K562 (cell line): ENCODE measurements around the gene TMEM217. TPM values are rescaled to one million over a fixed set of nuclear protein-coding genes. Genes with fewer than 3 reads are reported as not detected.

Source experiments
- ARID2 ChIP-seq: fragments of 450-650 bp; IDR thresholded peaks from 2 replicates; pipeline ENCODE4 v1.6.1; 2017; ENCODE audit warnings: antibody characterized with exemption, mild to moderate bottlenecking
- BCL6 ChIP-seq: fragments of 250-450 bp; sonication (Bioruptor Pico); IDR thresholded peaks from 2 replicates; pipeline ENCODE4 v1.4.0; 2020
- EP400 ChIP-seq: fragments of 450-650 bp; IDR thresholded peaks from 2 replicates; pipeline ENCODE4 v1.6.1; 2017; ENCODE audit warnings: antibody characterized with exemption, mild to moderate bottlenecking, moderate library complexity
- HDAC1 ChIP-seq, 2 experiments: fragments of 450-650 bp; IDR thresholded peaks; 2 replicates each; pipeline ENCODE4 v1.6.1; 2016 to 2017; ENCODE audit warnings: inconsistent platforms in 1 of 2, mild to moderate bottlenecking in 1 of 2, moderate library complexity in 1 of 2
- HNRNPL ChIP-seq: fragments of 200-400 bp; formaldehyde crosslinking; IDR thresholded peaks from 2 replicates; pipeline ENCODE4 v1.6.1; 2017; ENCODE audit warnings: low read depth, mild to moderate bottlenecking, low read length
- MYBL2 ChIP-seq, 2 experiments: fragments of 450-650 bp in 1 of 2; sonication (generic) in 1 of 2; formaldehyde crosslinking in 1 of 2; IDR thresholded peaks; 2 replicates each; pipeline versions ENCODE4 v1.6.1 to v1.8.1; 2017 to 2022; ENCODE audit warnings: borderline replicate concordance in 1 of 2, inconsistent platforms in 1 of 2, low read depth in 1 of 2, mild to moderate bottlenecking in 1 of 2, missing genetic modification reagents in 1 of 2, moderate library complexity in 1 of 2
- NR2C2 ChIP-seq, 2 experiments: fragments of 200-800 bp in 1 of 2; sonication (Bioruptor generic) in 1 of 2; sonication (generic) in 1 of 2; formaldehyde crosslinking in 1 of 2; IDR thresholded peaks; 2 replicates each; pipeline versions ENCODE4 v1.6.1 to v1.8.0; 2016 to 2022; ENCODE audit warnings: mild to moderate bottlenecking in 1 of 2, missing compliant biosample characterization in 1 of 2, missing genetic modification characterization in 1 of 2, missing genetic modification reagents in 1 of 2
- PTBP1 ChIP-seq: fragments of 200-400 bp; formaldehyde crosslinking; IDR thresholded peaks from 2 replicates; pipeline ENCODE4 v1.6.1; 2017; ENCODE audit warnings: low read depth, low read length
- RAD51 ChIP-seq: fragments of 450-650 bp; IDR thresholded peaks from 2 replicates; pipeline ENCODE4 v1.7.1; 2016; ENCODE audit warnings: low read depth, mild to moderate bottlenecking, borderline replicate concordance
- RBM25 ChIP-seq: fragments of 200-400 bp; formaldehyde crosslinking; IDR thresholded peaks from 2 replicates; pipeline ENCODE4 v1.6.1; 2018; ENCODE audit warnings: low read length, low read depth, moderate library complexity; ENCODE audit not compliant: severe bottlenecking
- RBM34 ChIP-seq: fragments of 200-400 bp; formaldehyde crosslinking; IDR thresholded peaks from 2 replicates; pipeline ENCODE4 v1.6.1; 2018; ENCODE audit warnings: low read length, borderline replicate concordance; ENCODE audit not compliant: insufficient read depth
- SNIP1 ChIP-seq: fragments of 450-650 bp; IDR thresholded peaks from 2 replicates; pipeline ENCODE4 v1.7.1; 2017; ENCODE audit warnings: low read depth, mild to moderate bottlenecking
- ZFX ChIP-seq: sonication (generic); formaldehyde crosslinking; IDR thresholded peaks from 2 replicates; pipeline ENCODE4 v1.8.0; 2022; ENCODE audit warnings: mild to moderate bottlenecking, missing genetic modification reagents, moderate library complexity
- polyA plus RNA-seq, 8 experiments: library from polyadenylated mRNA; depleted of rRNA in 4 of 8; stranded (reverse) in 5 of 8; unstranded in 3 of 8; fragments of >200 nt; fragmentation: Nextera tagmentation in 2 of 8; fragmentation: Illumina TruSeq in 1 of 8; extraction: Ambion mirVana in 2 of 8; extraction: Trizol in 1 of 8; gene quantifications; 2 replicates each; pipeline versions ENCODE4 v1.2.1 to v1.2.3, GENCODE V29; 2011 to 2014; ENCODE audit warnings: inconsistent platforms in 1 of 8, missing spikeins in 1 of 8
- total RNA-seq, 7 experiments: library from RNA; depleted of rRNA in 6 of 7; stranded (reverse); fragments of >200 nt in 6 of 7; fragmentation: Illumina TruSeq in 2 of 7; extraction: Trizol in 2 of 7; gene quantifications; 2 replicates each; pipeline versions ENCODE4 v1.2.1 to v1.2.3, GENCODE V29; 2011 to 2021; ENCODE audit warnings: low replicate concordance in 1 of 7
- TF ChIP-seq, protein P1 (sequence below): fragments of 450-650 bp; IDR thresholded peaks from 2 replicates; pipeline ENCODE4 v1.6.1; 2018; ENCODE audit not compliant: partially characterized antibody
- TF ChIP-seq, protein P2 (sequence below): fragments of 450-650 bp; formaldehyde crosslinking; IDR thresholded peaks from 2 replicates; pipeline ENCODE4 v1.4.0; 2020; ENCODE audit warnings: mild to moderate bottlenecking, moderate library complexity
- TF ChIP-seq, protein P3 (sequence below): fragments of 250-450 bp; sonication (Bioruptor Pico); IDR thresholded peaks from 2 replicates; pipeline ENCODE4 v1.8.0; 2022; ENCODE audit warnings: inconsistent platforms, mild to moderate bottlenecking, moderate library complexity, borderline replicate concordance
- TF ChIP-seq, protein P4 (sequence below): fragments of 250-450 bp; sonication (Bioruptor Pico); IDR thresholded peaks from 2 replicates; pipeline ENCODE4 v1.8.0; 2022; ENCODE audit warnings: inconsistent platforms

The TMEM217 gene
- total and polyA plus RNA-seq, 9 of the 15 experiments (the other 6 are each of a cell fraction or from before 2014, with no cell fraction given) = 1.3 to 8.0 (median 1.9) TPM

DNA sequence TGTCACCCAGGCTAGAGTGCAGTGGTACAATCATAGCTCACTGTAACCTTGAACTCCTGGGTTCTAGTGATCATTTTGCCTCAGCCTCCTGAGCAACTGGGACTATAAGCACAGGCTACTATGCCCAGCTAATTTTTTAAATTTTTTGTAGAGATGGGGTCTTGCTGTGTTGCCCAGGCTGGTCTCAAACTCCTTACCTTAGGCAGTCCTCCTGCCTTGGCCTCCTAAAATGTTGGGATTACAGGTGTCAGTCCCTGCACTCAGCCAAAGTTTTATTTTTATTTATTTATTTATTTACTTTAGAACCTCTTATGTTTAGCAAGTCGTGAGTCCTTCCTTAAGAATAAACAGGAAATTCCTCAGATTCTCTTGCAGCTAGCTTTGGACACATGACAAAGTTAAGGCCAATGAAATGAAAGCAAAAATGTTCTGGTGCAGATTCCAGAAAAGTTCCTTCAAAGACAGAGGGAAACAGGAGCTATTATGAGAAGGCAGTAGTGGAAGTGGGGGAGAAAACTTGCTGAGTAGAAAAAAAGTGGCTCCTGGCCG is 68.9 kb downstream of the TMEM217 start (continued):
- peak; percentile 42; the same call in 1 of the 2 replicates for TF ChIP-seq RAD51
- TF ChIP-seq, protein P1, sequence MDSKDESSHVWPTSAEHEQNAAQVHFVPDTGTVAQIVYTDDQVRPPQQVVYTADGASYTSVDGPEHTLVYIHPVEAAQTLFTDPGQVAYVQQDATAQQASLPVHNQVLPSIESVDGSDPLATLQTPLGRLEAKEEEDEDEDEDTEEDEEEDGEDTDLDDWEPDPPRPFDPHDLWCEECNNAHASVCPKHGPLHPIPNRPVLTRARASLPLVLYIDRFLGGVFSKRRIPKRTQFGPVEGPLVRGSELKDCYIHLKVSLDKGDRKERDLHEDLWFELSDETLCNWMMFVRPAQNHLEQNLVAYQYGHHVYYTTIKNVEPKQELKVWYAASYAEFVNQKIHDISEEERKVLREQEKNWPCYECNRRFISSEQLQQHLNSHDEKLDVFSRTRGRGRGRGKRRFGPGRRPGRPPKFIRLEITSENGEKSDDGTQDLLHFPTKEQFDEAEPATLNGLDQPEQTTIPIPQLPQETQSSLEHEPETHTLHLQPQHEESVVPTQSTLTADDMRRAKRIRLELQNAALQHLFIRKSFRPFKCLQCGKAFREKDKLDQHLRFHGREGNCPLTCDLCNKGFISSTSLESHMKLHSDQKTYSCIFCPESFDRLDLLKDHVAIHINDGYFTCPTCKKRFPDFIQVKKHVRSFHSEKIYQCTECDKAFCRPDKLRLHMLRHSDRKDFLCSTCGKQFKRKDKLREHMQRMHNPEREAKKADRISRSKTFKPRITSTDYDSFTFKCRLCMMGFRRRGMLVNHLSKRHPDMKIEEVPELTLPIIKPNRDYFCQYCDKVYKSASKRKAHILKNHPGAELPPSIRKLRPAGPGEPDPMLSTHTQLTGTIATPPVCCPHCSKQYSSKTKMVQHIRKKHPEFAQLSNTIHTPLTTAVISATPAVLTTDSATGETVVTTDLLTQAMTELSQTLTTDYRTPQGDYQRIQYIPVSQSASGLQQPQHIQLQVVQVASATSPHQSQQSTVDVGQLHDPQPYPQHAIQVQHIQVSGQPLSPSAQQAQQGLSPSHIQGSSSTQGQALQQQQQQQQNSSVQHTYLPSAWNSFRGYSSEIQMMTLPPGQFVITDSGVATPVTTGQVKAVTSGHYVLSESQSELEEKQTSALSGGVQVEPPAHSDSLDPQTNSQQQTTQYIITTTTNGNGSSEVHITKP = no peak
- TF ChIP-seq, protein P2, sequence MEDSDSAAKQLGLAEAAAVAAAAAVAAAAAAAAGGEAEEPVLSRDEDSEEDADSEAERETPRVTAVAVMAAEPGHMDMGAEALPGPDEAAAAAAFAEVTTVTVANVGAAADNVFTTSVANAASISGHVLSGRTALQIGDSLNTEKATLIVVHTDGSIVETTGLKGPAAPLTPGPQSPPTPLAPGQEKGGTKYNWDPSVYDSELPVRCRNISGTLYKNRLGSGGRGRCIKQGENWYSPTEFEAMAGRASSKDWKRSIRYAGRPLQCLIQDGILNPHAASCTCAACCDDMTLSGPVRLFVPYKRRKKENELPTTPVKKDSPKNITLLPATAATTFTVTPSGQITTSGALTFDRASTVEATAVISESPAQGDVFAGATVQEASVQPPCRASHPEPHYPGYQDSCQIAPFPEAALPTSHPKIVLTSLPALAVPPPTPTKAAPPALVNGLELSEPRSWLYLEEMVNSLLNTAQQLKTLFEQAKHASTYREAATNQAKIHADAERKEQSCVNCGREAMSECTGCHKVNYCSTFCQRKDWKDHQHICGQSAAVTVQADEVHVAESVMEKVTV (CRISPR knock-in tag) = no peak
- TF ChIP-seq BCL6 = no peak
- TF ChIP-seq HNRNPL = no peak
- TF ChIP-seq EP400 = 0 out of 2 replicates have a peak, but pooled peaks have one; percentile 16
- no peak for TF ChIP-seq ARID2
- TF ChIP-seq, protein P3, sequence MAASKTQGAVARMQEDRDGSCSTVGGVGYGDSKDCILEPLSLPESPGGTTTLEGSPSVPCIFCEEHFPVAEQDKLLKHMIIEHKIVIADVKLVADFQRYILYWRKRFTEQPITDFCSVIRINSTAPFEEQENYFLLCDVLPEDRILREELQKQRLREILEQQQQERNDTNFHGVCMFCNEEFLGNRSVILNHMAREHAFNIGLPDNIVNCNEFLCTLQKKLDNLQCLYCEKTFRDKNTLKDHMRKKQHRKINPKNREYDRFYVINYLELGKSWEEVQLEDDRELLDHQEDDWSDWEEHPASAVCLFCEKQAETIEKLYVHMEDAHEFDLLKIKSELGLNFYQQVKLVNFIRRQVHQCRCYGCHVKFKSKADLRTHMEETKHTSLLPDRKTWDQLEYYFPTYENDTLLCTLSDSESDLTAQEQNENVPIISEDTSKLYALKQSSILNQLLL (CRISPR knock-in tag) = no peak
- TF ChIP-seq NR2C2 (CRISPR knock-in tag; IDR thresholded peaks at IDR 0.05) = no peak
- TF ChIP-seq NR2C2 (tag; IDR thresholded peaks at IDR 0.05) = no peak
- no peak for TF ChIP-seq PTBP1
- TF ChIP-seq HDAC1 (IDR thresholded peaks at IDR 0.05) = 0 out of 4 replicates have a peak, but pooled peaks of 1 of the 2 experiments have one; percentile 61
- 0 out of 2 replicates have a peak, but pooled peaks have one; percentile 19 for TF ChIP-seq ZFX (CRISPR knock-in tag)
- TF ChIP-seq, protein P4, sequence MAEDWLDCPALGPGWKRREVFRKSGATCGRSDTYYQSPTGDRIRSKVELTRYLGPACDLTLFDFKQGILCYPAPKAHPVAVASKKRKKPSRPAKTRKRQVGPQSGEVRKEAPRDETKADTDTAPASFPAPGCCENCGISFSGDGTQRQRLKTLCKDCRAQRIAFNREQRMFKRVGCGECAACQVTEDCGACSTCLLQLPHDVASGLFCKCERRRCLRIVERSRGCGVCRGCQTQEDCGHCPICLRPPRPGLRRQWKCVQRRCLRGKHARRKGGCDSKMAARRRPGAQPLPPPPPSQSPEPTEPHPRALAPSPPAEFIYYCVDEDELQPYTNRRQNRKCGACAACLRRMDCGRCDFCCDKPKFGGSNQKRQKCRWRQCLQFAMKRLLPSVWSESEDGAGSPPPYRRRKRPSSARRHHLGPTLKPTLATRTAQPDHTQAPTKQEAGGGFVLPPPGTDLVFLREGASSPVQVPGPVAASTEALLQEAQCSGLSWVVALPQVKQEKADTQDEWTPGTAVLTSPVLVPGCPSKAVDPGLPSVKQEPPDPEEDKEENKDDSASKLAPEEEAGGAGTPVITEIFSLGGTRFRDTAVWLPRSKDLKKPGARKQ (CRISPR knock-in tag) = no peak
- peak; percentile 72 for TF ChIP-seq RBM25
- TF ChIP-seq MYBL2 (IDR thresholded peaks at IDR 0.05; ENCODE audit: low read depth) = no peak
- TF ChIP-seq MYBL2 (CRISPR knock-in tag; IDR thresholded peaks at IDR 0.05; ENCODE audit: borderline replicate concordance) = no peak
- TF ChIP-seq SNIP1 = no peak
- no peak for TF ChIP-seq RBM34
